Keratinocyte (primary cell): Measurements from ENCODE around the gene CYP19A1. TPM values are rescaled to one million over a fixed set of nuclear protein-coding genes. Genes with fewer than 3 reads are reported as not detected.

Experiments
- DNase-seq: peaks from one replicate; pipeline ENCODE4 v3.0.0-alpha.2; 2011; ENCODE audit warnings: low read depth, missing footprints, low spot score
- FAIRE-seq: peaks from 2 replicates; lab custom pipeline; 2011; peaks lifted over from hg19 to GRCh38; lab: Jason Lieb, UNC
- H2AFZ ChIP-seq: 2 replicates; pipeline ENCODE4 v1.6.0; 2012; ENCODE audit warnings: low read length, control low read depth, inconsistent platforms; ENCODE audit not compliant: control insufficient read depth
- H3K27ac ChIP-seq: 2 replicates; pipeline ENCODE4 v1.5.1; 2011; ENCODE audit warnings: low read length; ENCODE audit not compliant: control insufficient read depth, insufficient read depth
- H3K27me3 ChIP-seq: 3 replicates; pipeline ENCODE4 v1.6.0; 2011; ENCODE audit warnings: low read length; ENCODE audit not compliant: control insufficient read depth, insufficient read depth; ENCODE audit errors: extremely low read depth
- H3K36me3 ChIP-seq, 2 experiments: 2 replicates in 1 of 2; 3 replicates in 1 of 2; pipeline ENCODE4 v1.5.1; 2011; ENCODE audit warnings: low read length in 2 of 2, mild to moderate bottlenecking in 1 of 2; ENCODE audit not compliant: control insufficient read depth in 2 of 2, insufficient read depth in 2 of 2; ENCODE audit errors: extremely low read depth in 1 of 2
- H3K4me1 ChIP-seq: 3 replicates; pipeline ENCODE4 v1.5.1; 2011; ENCODE audit warnings: low read length; ENCODE audit not compliant: control insufficient read depth, insufficient read depth; ENCODE audit errors: extremely low read depth
- H3K4me2 ChIP-seq: 3 replicates; pipeline ENCODE4 v1.6.0; 2011; ENCODE audit warnings: low read depth, low read length; ENCODE audit not compliant: control insufficient read depth, insufficient read depth; ENCODE audit errors: extremely low read depth
- H3K4me3 ChIP-seq, 3 experiments: fragments of 200-600 bp in 1 of 3; sonication (generic) in 1 of 3; 2 replicates in 2 of 3; 3 replicates in 1 of 3; pipeline ENCODE4 v1.5.1; 2011 to 2016; ENCODE audit warnings: low read length in 3 of 3, mild to moderate bottlenecking in 3 of 3, control low read depth in 2 of 3, inconsistent platforms in 1 of 3, low read depth in 1 of 3, mixed read lengths in 1 of 3, mixed run types in 1 of 3, moderate library complexity in 1 of 3; ENCODE audit not compliant: control insufficient read depth in 2 of 3, insufficient read depth in 2 of 3; ENCODE audit errors: extremely low read depth in 1 of 3
- H3K79me2 ChIP-seq: 2 replicates; pipeline ENCODE4 v1.6.0; 2012; ENCODE audit warnings: low read length; ENCODE audit not compliant: control insufficient read depth, insufficient read depth
- H3K9ac ChIP-seq: 3 replicates; pipeline ENCODE4 v1.6.0; 2011; ENCODE audit warnings: low read length; ENCODE audit not compliant: control insufficient read depth, insufficient read depth; ENCODE audit errors: extremely low read depth
- H3K9me1 ChIP-seq: 3 replicates; pipeline ENCODE4 v1.6.0; 2011; ENCODE audit warnings: low read length; ENCODE audit not compliant: control insufficient read depth, insufficient read depth; ENCODE audit errors: extremely low read depth
- H3K9me3 ChIP-seq: 2 replicates; pipeline ENCODE4 v1.5.1; 2012; ENCODE audit warnings: low read depth, low read length; ENCODE audit not compliant: control insufficient read depth
- H4K20me1 ChIP-seq: 3 replicates; pipeline ENCODE4 v1.6.0; 2011; ENCODE audit warnings: low read length; ENCODE audit not compliant: control insufficient read depth, insufficient read depth; ENCODE audit errors: extremely low read depth
- EZH2 ChIP-seq: IDR thresholded peaks from one replicate; pipeline ENCODE4 v1.6.1; 2012; ENCODE audit warnings: inconsistent platforms, mild to moderate bottlenecking, low read length, moderate library complexity
- dilution Hi-C: fragments of 300-500 bp; cut with MboI; formaldehyde crosslinking; loops from one replicate; pipeline ENCODE4 v1.7.0; 2020; ENCODE audit warnings: low sequenced_read_pairs; ENCODE audit not compliant: extremely low pct_ligation_motif_present
- polyA plus RNA-seq, 5 experiments: library from polyadenylated mRNA; depleted of rRNA in 3 of 5; stranded (reverse) in 3 of 5; stranded (forward) in 1 of 5; unstranded in 1 of 5; fragments of >200 nt; gene quantifications; 1 replicate in 1 of 5; 2 replicates in 3 of 5; 3 replicates in 1 of 5; pipeline versions ENCODE4 v1.2.1 to v1.2.3, GENCODE V29; 2011 to 2012; ENCODE audit warnings: missing spikeins in 2 of 5, low read depth in 1 of 5, low replicate concordance in 1 of 5
- TF ChIP-seq, protein P1 (sequence below), 3 experiments: IDR thresholded peaks in 1 of 3; conservative IDR thresholded peaks in 1 of 3; optimal IDR thresholded peaks in 1 of 3; 2 replicates in 2 of 3; 3 replicates in 1 of 3; pipeline versions ENCODE3 to v1.5.1; 2011; ENCODE audit warnings: low read length in 3 of 3, mild to moderate bottlenecking in 3 of 3, moderate library complexity in 2 of 3, control low read depth in 1 of 3, inconsistent platforms in 1 of 3; ENCODE audit not compliant: insufficient read depth in 2 of 3; ENCODE audit errors: extremely low read depth in 1 of 3

Gene CYP19A1
- polyA plus RNA-seq, 1 donor (not counting 4 experiments of a cell fraction or from before 2014, with no cell fraction given), result not detected

DNA sequence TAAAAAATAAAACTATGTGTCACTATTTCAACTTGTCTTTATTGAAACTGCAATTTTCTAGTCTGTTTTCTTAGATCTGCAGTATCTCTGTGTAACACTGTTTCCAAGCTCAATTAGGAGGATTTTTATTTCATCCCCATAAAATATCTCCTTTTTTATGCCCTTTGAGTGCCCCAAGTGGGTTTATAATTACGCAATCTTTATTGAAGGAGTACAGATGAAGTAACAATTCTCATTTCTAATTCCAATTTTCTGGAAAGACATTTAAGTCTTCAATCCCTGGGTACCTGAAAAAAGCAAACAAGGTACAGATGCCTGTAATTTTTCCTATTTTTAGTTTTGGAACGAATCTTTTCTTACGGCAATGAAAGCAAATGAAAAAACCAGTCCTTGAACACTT is 61.3 kb downstream of the CYP19A1 start:
- H3K4me3 ChIP-seq, result no peak overlapping the region
- dilution Hi-C loops, result no loop called here
- no peaks in the 10 kb centered on the region for H3K4me1 ChIP-seq
- H3K79me2 ChIP-seq, result no peaks in the 10 kb centered on the region
- H3K9ac ChIP-seq, result no peak overlapping the region
- FAIRE-seq (no peak), DNase-seq (no peak)
- H3K27me3 ChIP-seq, result peaks cover 3% of the 10 kb centered on the region
- no peak overlapping the region for H3K4me2 ChIP-seq
- no peaks in the 10 kb centered on the region for H4K20me1 ChIP-seq
- no peaks in the 10 kb centered on the region for H3K9me1 ChIP-seq
- TF ChIP-seq, protein P1, sequence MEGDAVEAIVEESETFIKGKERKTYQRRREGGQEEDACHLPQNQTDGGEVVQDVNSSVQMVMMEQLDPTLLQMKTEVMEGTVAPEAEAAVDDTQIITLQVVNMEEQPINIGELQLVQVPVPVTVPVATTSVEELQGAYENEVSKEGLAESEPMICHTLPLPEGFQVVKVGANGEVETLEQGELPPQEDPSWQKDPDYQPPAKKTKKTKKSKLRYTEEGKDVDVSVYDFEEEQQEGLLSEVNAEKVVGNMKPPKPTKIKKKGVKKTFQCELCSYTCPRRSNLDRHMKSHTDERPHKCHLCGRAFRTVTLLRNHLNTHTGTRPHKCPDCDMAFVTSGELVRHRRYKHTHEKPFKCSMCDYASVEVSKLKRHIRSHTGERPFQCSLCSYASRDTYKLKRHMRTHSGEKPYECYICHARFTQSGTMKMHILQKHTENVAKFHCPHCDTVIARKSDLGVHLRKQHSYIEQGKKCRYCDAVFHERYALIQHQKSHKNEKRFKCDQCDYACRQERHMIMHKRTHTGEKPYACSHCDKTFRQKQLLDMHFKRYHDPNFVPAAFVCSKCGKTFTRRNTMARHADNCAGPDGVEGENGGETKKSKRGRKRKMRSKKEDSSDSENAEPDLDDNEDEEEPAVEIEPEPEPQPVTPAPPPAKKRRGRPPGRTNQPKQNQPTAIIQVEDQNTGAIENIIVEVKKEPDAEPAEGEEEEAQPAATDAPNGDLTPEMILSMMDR (optimal IDR thresholded peaks at IDR 0.05 in 1 of 3, IDR thresholded peaks at IDR 0.05 in 1 of 3, conservative IDR thresholded peaks at IDR 0.05 in 1 of 3; ENCODE audit: extremely low read depth in 1 of 3, insufficient read depth in 2 of 3, low read length in 3 of 3), result no peak
- TF ChIP-seq EZH2, result no peak
- H2AFZ ChIP-seq, result no peak overlapping the region
- no peak overlapping the region for H3K27ac ChIP-seq
- H3K36me3 ChIP-seq, result no peaks in the 10 kb centered on the region
- H3K9me3 ChIP-seq, result no peaks in the 10 kb centered on the region

DNA sequence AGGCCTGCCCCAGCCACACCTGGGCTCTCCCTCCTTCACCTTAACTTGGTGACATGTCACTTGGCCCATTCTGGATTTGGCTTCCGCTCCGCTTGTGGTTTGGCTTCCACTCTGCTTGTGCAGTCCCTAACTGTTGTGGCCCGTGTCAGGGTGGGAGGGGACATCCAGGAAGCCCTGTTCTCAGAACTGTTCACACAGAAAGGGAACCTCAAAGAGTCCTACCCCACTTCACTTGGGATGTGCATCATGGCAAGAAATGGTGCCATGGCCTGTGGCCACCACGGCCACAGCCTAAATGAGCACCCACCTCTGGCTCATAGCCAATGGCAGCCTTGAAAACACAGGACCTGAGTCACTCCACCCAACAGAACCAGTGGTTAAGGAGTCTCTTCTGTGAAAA is 63.4 kb downstream of the CYP19A1 start:
- H2AFZ ChIP-seq, result no peak overlapping the region
- no peak overlapping the region for H3K27ac ChIP-seq
- FAIRE-seq (no peak), DNase-seq (no peak)
- H3K4me3 ChIP-seq, result no peak overlapping the region
- peaks cover 9% of the 10 kb centered on the region for H3K27me3 ChIP-seq
- H3K9ac ChIP-seq, result no peak overlapping the region
- H3K36me3 ChIP-seq, result no peaks in the 10 kb centered on the region
- dilution Hi-C loops, result no loop called here
- H3K4me2 ChIP-seq, result no peak overlapping the region
- H4K20me1 ChIP-seq, result no peaks in the 10 kb centered on the region
- no peak for TF ChIP-seq EZH2
- TF ChIP-seq, protein P1 (optimal IDR thresholded peaks at IDR 0.05 in 1 of 3, IDR thresholded peaks at IDR 0.05 in 1 of 3, conservative IDR thresholded peaks at IDR 0.05 in 1 of 3; ENCODE audit: extremely low read depth in 1 of 3, insufficient read depth in 2 of 3, low read length in 3 of 3), result no peak
- no peaks in the 10 kb centered on the region for H3K79me2 ChIP-seq
- no peaks in the 10 kb centered on the region for H3K4me1 ChIP-seq
- no peaks in the 10 kb centered on the region for H3K9me1 ChIP-seq
- H3K9me3 ChIP-seq, result no peaks in the 10 kb centered on the region
